Thyroid gland (tissue), 4 donors: Measurements from ENCODE around the gene SMIM24.
"Not testable (repeated sequence)": the region's sequence is repeated elsewhere in the genome, so short reads cannot be mapped to it uniquely, and the experiment has no call there.

Experiments
- CTCF ChIP-seq, 6 experiments: fragments of 200-600 bp in 3 of 6; fragments of 450-650 bp in 3 of 6; sonication (generic) in 3 of 6; IDR thresholded peaks; one replicate each; pipeline ENCODE4 v1.5.1; 2016 to 2019; ENCODE audit warnings: antibody characterized with exemption in 6 of 6, mild to moderate bottlenecking in 2 of 6, inconsistent platforms in 1 of 6, moderate library complexity in 1 of 6
- POLR2A ChIP-seq, 2 donors: fragments of 450-650 bp; IDR thresholded peaks; one replicate each; pipeline ENCODE4 v1.6.1; 2017; ENCODE audit warnings: antibody characterized with exemption in 2 of 2, mild to moderate bottlenecking in 2 of 2, moderate library complexity in 1 of 2

GRCh38 chr19:3430366-3430680 is 50.0 kb downstream of the SMIM24 start:
- TF ChIP-seq POLR2A, CTCF (IDR thresholded peaks at IDR 0.05): not testable (repeated sequence)
